HG03342 (cell line): Measurements from ENCODE around the gene RPL27.

Source experiments
- ATAC-seq: cut with Tn5 transposase; IDR thresholded peaks from one replicate; pipeline ENCODE4 v1.9.1; 2021; ENCODE audit warnings: mild to moderate bottlenecking, moderate library complexity; ENCODE audit not compliant: unreplicated experiment

The RPL27 gene

DNA sequence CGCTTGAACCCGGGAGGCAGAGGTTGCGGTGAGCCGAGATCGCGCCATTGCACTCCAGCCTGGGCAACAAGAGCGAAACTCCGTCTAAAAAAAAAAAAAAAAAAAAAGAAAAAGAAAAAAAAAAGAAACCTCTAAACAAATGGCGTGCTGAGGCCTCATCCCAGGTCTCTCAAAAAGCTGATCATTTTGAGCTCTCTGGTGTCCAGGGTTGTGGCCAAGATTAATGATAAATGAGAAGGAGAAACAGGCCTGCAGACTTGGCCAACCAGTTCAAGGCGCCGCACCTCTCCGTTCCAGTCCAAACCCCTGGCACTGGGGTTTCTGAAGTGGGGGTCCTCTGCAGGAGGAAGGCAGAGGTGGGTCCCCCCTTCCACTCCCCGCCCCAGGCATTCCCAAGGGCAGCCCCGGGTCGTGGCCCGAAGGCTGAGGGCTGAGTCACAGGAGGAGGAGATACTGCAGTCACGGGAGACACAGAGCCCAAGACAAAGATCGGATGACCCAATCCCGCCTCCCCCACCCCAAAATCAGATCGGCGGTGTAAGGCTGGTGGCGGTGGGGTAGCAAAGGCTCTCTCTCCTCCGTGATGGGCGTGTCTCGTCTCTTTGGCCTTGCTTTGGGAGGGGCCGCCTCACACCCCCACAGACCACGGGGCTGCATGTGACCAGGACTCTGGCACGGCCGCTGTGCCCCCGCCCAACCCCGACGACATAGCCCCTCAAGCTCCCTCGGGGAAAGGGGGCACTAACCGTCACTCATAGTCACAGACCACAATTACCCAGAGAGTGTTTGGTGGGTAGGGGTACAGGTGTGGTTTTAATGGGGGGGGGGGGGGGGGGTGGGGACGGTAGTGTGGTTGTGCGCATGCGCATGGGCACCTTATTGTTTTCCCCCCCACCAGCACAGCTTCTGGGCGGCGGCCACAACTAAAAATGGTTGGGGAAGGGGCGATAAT lies 22.8 kb downstream of the RPL27 start:
- no peak for ATAC-seq

DNA sequence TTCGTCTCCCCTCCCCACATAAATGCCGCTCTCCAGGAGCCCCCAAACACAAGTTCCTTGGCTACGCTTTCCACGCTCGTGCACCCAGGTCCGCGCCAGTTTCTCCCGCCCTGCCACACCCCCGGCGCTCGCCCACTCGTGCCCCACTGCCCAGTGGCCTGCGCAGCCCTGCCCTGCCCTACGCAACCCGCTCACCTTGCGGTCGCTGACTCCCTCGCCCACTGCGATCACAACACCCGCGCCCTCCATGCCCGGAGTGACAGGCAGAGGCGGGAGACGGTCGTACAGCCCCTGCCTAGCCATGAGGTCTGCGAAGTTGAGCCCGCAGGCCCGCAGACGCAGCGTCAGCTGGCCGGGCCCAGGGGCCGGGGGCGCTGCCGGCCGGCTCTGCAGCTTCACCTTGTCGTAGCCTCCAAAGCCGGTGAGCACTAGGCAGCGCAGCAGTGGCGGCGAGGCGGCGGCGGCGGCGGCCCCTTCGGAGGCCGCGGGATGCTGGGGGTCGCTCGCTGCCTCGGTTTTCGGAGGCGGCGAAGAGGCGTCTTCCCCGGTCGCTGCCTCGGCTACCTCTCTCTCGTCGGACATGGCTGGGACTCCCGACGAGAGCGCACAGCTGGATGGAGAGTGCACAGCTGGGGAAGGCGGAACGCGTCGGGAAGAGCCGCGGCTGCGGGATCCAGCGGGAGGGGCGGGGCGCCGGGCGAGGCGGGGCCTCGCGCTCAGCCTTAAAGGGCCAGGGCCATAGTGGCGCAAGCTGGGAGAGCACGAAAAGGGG lies 23.7 kb downstream of the RPL27 start, which contains the start of gene VAT1:
VAT1 (minus strand) TSS at position 645 of the 772 bp plus-strand sequence; CDS start at position 582, 63 bp downstream.
- no peak for ATAC-seq

DNA sequence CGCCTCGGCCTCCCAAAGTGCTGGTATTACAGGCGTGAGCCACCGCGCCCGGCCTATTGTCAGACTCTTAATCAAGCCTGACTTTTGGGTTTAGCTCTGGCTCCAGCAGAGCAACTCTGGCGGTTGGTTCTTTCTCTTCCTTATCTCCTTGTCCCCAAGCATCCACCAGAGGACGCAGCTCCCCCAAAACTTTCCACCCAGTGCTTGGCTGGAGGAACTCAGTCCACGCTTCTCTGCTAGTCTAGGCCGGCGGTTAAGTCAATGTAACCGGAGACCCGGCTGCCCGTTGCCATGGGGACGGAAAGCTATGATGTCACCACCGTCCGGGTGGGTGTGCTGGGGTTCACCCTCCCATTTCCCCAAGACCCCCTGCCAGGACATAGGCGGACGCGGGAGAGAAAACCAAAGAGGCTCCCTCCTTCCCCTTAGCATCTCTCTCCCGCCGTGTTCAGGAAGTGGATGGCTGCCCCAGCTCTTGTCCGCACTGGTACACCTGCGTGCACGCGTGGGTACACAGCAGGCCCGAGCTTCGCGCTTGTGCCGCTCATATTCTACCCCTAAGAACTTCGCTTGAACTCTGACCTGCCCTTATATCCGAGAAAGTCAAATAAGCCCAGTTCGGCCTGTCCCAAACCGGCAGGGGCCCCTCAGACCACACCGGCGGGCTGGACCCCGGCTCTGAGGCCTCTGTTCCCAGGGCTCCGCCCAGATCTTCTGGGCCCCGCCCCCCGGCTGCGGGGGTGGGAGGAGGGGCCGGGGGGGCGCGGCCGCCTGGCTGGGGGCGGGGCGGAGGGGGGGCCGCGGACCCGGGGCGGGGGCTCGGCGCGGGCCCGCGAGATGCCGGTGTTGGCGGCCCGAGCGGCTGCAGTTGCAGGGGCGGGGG lies 26.4 kb downstream of the RPL27 start, which contains the start of gene RND2:
RND2 (plus strand) TSS at position 825 of the 883 bp plus-strand sequence. CDS start 117 bp downstream, outside the sequence.
- ATAC-seq = peak; percentile 40

GRCh38 chr17:43025290-43025657 lies 27.1 kb downstream of the RPL27 start:
- ATAC-seq = no peak

DNA sequence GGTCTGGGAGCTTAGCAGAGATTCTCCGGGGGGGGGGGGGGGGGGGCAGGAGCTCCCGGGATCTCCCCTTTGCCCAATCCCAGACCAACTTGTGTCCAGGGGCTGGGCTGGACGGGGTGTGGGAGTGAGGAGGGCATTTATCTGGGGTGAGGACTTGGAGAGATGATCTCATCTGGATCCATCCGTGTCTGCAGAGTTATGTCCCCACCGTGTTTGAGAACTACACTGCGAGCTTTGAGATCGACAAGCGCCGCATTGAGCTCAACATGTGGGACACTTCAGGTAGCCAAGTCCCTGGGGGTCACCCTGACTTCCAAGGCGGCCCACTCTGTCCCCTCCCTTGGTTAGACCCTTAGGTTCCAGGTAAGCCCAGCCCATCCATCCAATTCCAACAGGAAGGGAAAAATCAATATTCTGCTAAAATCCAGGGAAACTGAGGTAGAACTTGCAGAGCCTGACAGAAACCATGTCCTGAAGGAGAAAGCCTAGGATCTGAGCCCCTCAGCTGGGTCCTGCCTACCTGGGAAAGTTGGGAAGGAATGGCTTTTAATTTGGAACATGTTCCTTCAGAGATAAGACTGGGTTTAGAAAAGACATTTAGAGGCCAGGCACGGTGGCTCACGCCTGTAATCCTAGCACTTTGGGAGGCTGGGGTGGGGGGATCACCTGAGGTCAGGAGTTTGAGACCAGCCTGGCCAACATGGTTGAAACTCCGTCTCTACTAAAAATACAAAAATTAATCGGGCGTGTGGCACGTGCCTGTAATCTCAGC lies 27.7 kb downstream of the RPL27 start:
- no peak for ATAC-seq

- ATAC-seq = no peak
These were observed 28.4 kb downstream of the RPL27 start for GRCh38 chr17:43026595-43026994.

DNA sequence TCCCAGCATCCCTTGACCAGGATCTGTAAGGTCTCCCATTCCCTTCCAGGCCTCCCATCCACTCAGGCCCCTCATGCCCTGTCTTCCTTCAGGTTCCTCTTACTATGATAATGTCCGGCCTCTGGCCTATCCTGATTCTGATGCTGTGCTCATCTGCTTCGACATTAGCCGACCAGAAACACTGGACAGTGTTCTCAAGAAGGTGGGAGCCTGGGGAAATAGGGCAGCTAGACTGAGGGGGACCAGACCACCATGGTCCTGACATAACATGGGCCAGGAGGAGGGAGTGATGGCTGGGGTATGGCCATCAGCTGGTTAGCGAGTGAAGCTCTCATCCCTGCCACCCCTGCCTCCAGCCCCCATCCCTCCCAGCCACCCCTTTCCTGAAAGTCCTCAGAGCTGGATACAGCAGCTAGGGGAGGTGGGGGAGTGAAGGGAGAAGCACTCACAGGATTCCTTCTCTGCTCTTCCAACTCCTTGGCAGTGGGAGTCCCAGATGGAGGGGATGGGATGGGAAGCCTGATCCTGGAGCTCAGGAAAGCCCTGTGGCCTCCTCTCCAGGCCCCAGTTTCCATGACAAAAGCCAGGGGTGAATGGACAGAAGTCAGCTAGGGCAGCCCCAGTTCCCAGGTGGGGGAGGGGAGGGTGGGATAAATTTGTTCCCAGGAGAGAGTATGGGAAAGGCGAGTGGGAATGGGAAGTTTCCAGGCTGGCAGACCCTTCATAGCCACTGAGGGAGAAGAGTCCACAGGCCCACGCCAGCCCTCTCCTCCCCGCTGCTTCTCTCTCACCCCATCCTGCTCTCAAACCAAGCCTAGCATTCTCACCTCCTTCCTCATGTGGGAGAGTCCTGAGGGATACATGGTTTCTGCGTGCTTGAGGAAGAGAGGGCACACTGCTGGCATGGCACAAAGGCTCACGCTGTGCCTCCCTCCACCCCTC lies 29.1 kb downstream of the RPL27 start:
- no peak for ATAC-seq

GRCh38 chr17:43028221-43028861 lies 30.1 kb downstream of the RPL27 start:
- ATAC-seq = no peak

DNA sequence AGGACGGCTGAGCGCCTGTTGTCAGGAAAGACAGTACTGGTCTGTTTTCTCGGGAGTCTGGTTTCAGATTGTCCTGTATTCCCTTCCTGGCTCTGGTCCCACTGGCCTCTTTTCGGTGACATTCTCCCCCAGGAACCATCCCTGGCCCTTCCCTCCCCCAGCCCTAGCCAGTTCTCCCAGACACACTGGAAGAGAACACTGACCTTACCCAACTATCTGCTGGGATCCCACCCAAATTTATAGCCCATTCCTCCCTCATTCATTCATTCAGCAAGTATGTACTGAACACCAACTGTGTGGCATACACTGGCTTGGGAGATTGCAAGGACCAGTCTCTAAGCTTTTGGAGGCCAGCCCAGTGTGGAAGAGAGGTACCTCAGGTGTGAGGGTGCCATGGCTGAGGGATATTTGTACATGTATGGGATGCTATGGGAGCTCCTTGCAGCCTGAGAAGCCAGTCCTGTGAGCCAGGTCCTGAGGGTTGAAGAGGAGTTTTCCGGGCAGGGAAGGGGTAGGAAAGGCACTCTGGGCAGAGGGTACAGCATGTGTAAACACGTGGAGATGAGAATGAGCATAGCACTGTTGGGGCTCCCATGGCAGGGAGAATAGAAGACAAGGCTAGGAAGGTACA lies 32.0 kb downstream of the RPL27 start:
- no peak for ATAC-seq

DNA sequence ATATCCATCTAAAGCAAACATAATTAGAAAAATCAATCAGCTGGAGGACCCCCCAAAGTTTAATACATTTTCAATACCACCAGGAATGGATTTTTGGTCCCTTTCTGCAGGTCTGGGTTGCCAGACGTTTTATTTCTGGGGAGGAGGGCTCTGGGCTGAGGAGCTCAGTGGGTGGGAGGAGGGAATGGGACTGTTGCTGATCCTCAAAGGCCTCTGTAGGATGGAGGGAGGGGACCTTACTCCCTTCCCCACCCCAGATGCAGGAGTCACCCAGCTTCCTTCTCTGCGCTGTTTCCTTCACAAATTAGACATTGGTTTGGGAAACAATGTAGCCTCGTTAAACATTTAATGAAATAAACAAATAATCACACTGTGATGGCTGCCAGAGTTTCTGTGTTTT lies 33.4 kb downstream of the RPL27 start:
- no peak for ATAC-seq

- ATAC-seq = no peak
These were observed 36.0 kb downstream of the RPL27 start for GRCh38 chr17:43033948-43034881.

DNA sequence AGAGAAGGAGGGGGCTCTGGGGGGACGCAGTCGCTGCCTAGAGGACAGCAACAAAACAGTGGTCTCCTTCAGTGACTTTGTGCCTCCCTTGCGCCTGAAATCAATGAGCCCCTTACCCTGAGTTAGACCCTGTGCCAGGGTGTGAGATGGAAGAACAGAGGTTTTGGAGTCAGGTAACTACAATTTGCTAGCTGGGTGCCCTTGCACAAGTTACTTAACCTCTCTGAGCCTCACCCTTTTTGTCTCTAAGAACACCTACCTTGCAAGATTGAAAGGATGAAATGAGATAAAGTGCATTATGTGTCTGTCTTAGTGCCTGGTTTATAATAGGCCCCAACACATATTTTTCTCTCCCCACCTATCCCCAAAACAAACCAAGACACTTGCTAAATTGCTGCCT lies 36.7 kb downstream of the RPL27 start:
- ATAC-seq = no peak

DNA sequence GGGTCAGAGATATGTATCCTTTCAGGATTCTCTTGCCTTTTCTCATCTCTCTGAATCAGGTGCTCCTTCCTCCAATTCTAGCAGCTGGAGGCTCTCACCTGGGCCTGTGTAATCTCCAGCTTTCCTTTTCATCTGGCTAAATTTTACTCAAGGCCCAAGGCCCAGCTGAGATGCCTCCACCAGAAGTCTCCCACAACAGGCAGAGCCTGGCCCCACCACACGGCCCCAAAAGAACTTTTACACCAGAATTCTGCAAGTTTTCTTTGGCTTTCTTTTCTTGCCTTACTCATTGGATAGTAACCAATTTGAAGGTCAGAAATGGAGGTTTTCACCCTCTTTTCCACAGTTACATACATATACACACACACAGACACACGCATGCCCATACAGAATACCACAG lies 41.4 kb downstream of the RPL27 start:
- ATAC-seq = no peak

- no peak for ATAC-seq
These were observed 42.4 kb downstream of the RPL27 start for GRCh38 chr17:43040655-43041054.

DNA sequence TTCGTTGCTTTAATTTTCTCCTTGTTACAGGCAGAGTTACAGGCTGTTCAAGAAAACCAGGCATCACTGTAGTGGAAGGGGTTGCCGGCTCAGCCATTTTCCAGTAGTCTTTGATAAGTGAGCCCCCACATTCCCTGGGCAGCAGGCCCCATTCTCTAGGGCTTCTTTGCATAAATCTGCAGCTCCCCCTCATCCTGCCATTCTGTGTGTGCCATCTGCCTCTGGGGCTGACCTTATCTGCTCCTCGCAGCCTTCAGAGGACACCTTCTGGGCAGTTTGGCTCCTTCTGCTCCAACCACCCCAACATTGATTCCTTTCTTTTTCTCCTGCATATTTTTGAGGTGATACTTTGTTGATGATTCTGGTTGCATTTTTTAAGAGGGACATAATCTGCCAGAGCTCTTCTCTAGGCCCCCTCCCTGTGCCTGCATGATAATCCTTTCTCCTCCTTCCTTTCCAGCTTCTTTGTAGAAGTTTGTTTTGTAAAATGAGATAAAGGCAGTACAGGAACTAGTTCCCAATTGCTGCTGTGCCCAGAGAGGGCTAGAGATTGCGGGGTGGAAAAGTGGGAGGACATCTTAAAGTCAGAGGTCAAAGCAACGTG lies 43.9 kb downstream of the RPL27 start:
- no peak for ATAC-seq

DNA sequence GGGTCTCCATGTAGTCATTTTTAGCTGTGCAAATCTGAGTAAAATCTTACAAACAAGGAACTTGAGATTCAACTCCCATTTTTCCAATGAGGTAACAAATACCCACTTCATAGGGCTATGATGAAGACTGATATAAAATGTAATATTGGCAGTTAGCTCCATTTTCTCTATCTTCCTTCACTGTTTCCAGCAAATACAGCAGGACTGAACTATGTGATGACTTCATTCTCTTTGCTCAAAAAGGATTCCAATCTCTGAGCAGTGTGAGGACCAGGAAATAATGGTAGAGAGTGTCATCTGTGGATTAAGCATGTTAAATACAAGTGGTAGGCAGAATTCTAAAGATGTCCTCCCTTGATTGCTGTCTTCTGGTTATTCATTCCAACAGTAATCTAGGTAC lies 45.1 kb downstream of the RPL27 start:
- ATAC-seq = no peak
